GM18526 (cell line): Measurements from ENCODE around the gene NGDN.

ENCODE experiments used
- POLR2A ChIP-seq: IDR thresholded peaks from 3 replicates; pipeline ENCODE4 v1.6.1; 2011; ENCODE audit not compliant: insufficient read length; ENCODE audit errors: extremely low read depth

NGDN gene

DNA sequence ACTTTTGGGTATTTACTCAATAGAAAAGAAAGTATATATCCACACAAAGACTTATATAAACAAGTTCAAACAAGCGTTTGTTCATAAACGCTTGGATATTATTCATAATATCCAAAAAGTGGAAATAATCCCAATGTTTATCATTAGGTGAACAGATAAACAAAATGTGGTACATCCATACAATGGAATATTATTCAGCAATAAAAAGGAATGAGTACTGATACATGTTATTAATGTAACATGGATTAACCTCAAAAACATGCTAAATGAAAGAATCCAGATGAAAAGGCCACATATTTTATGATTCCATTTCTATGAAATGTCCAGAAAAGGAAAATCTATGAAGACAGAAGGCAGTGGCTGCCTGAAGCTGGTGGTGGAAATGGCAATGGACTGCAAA, 17.3 kb upstream of the NGDN start:
- no peak for TF ChIP-seq POLR2A

- no peak for TF ChIP-seq POLR2A
Measured at GRCh38 chr14:23454445-23454856, 15.1 kb upstream of the NGDN start.

- TF ChIP-seq POLR2A, result no peak
Measured at GRCh38 chr14:23457587-23458445, 11.7 kb upstream of the NGDN start.

DNA sequence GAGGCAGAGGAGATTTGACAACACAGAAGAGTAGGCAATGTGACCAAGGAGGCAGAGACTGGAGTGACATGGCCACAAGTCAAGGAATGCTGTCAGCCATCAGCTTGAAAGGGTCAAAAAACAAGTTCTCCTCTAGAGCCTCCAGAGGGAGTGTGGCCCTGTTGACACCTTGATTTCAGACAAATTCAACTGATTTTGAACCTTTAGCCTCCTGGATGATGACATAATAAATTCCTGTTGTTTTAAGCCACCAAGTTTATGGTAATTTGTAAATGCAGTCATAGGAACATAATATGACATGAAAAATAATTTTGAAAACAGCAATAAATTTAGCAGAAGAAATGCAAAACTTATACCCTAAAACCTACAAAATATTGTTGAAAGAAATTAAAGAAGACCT, 8.5 kb upstream of the NGDN start:
- no peak for TF ChIP-seq POLR2A

DNA sequence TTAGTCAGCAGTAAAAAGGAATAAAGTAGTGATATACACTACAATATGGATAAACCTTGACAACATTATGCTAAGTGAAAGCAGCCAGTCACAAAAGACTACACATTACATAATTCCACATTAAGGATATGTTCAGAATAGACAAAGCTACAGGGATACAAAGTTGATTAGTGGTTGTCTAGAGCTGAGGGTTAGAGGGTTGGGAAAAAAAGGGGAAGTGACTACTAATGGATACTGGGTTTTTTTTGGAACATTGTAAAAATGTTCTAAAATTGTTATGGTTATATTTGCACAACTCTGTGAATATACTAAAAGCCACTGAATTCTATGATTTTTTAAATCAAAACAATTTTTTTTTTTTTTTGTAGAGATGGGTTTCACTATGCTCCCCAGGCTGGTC, 4.8 kb upstream of the NGDN start:
- TF ChIP-seq POLR2A, result no peak

DNA sequence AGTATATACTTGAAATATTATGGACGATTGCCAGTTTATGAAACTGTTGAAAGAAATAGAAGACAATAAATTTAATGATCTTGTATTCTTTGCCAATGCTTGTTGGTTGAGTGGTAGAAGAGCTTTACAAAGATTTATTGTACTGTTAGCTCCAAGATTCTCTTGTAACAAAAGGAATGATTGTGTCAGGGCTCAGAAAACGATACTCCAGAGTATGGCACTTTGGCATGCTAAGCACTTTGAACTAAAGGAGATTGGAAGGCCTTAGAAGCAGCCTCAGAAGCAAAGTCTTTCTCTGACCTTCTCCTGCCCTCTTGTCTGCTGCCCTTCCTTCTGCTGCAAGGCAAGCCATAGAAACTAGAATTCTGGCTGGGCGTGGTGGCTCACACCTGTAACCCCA, 4.2 kb upstream of the NGDN start:
- no peak for TF ChIP-seq POLR2A

- no peak for TF ChIP-seq POLR2A
Measured at GRCh38 chr14:23468704-23469126, 788 bp upstream of the NGDN start.

DNA sequence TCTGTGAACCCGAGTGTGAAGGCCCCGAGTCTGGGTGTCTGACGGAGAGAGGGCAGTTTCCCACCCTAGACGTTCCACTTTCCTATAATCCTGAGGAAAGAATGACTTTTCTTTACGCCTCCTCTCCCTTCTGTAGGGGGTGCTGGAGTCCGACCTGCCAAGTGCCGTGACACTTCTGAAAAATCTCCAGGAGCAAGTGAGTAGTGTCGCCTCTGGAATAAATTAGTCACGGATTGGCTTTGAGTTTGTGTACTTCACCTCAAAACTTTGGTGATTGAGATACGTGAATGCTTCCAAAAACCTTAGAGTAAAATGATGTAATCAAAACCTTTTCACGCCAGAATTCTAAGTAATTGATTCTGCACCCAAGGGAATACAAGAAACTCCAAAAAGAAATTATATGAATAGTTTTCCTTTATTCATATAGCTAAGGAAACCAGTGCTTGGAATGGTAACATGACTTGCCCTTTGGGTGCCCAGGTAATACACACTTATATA, 452 bp downstream of the NGDN start:
- no peak for TF ChIP-seq POLR2A

- TF ChIP-seq POLR2A, result no peak
Measured at GRCh38 chr14:23470947-23471346, 1.4 kb downstream of the NGDN start.

- TF ChIP-seq POLR2A, result no peak
Measured at GRCh38 chr14:23478109-23478759, 8.7 kb downstream of the NGDN start.

DNA sequence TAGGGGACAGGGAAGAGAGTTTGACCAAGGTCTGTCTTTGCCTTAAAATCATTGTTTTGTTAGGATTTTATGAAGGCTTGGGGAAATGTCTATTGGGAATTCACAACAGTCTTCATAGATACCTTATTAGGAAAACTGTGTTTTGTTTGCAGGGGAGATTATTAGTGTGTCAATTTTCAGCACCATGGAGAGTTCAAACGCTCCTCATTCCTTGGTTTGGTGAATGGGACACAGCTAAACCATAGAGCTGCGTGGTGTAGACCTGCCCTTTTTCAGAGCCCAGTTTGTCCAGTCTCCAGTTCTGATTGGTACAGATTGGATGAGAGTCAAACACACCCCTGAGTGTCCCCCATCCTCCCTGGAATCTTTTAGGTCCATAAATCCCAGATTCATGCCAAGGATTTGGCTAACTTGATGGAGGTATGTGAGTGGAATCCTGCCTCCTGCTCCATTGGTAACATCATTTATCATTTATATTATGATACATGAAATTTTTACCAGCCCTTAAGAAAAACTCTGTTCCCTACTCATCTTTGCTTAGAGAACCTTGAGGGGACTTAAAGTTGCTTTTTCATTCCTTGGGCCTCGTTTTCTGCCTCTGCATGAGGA, 12.0 kb downstream of the NGDN start:
- TF ChIP-seq POLR2A, result no peak

GRCh38 chr14:23481979-23482822, 12.7 kb downstream of the NGDN start:
- TF ChIP-seq POLR2A, result no peak

DNA sequence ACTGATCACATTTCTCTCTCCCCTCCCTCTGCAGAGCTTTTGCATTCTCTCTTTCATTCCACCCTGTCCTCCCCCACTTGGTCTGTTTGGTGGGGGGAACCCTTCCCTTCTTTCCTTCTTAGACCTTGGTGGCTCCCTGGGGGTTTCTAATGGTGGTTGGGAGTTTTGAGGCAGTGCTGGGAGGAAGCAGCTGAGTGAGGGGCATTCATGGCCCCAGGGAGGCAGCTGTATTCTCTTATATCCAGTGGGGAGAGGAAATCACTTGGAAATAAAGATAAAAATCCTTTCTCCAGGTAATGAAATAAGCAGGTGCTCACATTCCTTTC, 13.3 kb downstream of the NGDN start:
- no peak for TF ChIP-seq POLR2A

DNA sequence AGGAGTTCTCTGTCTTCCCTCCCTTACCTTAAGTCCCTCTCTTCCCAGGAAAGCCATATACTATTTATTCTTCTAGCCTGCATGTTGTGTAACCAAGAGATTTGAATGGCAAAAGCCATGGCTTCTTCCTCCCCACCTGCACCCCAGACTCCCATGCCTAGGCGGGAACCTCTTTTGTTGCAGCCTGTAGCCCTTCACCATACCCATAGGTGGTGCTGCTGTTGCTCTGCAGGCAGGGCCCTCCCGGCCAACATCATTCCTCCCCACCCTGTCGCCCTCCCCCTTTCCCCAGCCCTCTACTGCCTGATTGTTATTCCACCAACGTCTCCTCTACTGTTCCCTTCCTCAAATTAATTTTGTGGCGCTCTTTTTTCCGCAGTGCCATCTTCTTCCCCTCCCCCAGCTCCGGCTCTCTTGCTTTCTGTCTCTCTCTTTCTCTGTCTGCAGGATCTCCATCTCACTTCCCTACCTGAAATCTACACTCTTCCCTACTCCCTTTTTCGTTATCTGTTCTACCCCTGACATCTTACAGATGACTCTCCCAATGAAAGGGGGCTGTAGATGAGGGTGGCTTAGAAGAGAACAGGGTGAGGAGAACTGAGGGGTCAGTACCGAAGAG, 13.8 kb downstream of the NGDN start:
- no peak for TF ChIP-seq POLR2A

DNA sequence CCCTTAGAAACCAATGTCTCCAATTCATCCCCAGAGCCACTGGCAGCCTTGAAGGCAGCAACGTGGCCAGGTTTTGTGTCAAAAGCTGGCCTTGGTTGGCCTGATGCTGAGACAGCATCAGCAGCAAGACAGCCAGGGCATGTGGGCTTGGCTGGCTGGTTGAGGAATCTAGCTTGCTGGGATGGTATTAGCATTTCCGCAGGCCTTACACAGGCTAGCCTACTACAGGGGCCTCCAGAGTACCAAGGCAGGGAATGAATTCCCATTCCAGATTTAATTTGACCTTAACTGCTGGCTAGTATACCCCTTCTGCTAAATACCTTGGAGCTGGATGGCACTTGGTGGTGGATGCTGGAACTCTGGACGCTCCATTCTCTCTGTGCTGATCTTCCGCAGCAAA, 15.8 kb downstream of the NGDN start:
- no peak for TF ChIP-seq POLR2A

GRCh38 chr14:23486036-23486435, 16.5 kb downstream of the NGDN start:
- no peak for TF ChIP-seq POLR2A
